Lower lobe of right lung (tissue), 2 donors: ENCODE results near the gene TAC4. TPM values are rescaled to one million over a fixed set of nuclear protein-coding genes. Genes with fewer than 3 reads are reported as not detected.

Experiments used
- ATAC-seq, 2 donors: fragments of 200-7000 bp; cut with Tn5 transposase; one replicate each; pipeline ENCODE4 v1.9.1; 2020 to 2022; ENCODE audit warnings: mild to moderate bottlenecking in 2 of 2, moderate library complexity in 2 of 2
- DNase-seq: peaks from one replicate; pipeline ENCODE4 v3.0.0-alpha.2; 2020
- H3K27ac ChIP-seq: fragments of 200-600 bp; one replicate; pipeline ENCODE4 v1.8.0; 2022
- H3K27me3 ChIP-seq: fragments of 200-600 bp; one replicate; pipeline ENCODE4 v1.8.0; 2022; ENCODE audit warnings: low read depth
- H3K36me3 ChIP-seq: fragments of 200-600 bp; one replicate; pipeline ENCODE4 v1.8.0; 2022; ENCODE audit warnings: mild to moderate bottlenecking
- H3K4me1 ChIP-seq: fragments of 200-600 bp; one replicate; pipeline ENCODE4 v1.8.0; 2022
- H3K4me3 ChIP-seq: fragments of 200-600 bp; one replicate; pipeline ENCODE4 v1.8.0; 2022; ENCODE audit warnings: mild to moderate bottlenecking
- H3K9me3 ChIP-seq: fragments of 200-600 bp; one replicate; pipeline ENCODE4 v1.8.0; 2022
- CTCF ChIP-seq: fragments of 200-600 bp; IDR thresholded peaks from one replicate; pipeline ENCODE4 v1.8.0; 2022; ENCODE audit warnings: antibody characterized with exemption, mild to moderate bottlenecking
- intact Hi-C: fragments of 100-400 bp; cut with DNase I; formaldehyde crosslinking; loops from one replicate; pipeline ENCODE4 v1.11.0; 2022
- total RNA-seq: library from RNA; stranded (reverse); fragmentation: NEBNext Ultra II Directional; extraction: Animal tissue kit (Norgen Biotek cat#: 25700); gene quantifications from one replicate; pipeline ENCODE4 v1.2.1, GENCODE V29; 2021
- donor health status: DM: no; HTN: yes; CAD: no; lungs with severe emphysema.

The TAC4 gene
- total RNA-seq, 1 donor from 2014 or later: not detected

GRCh38 chr17:49842846-49843245 is 5.0 kb downstream of the TAC4 start:
- intact Hi-C loops: no loop called here
- ATAC-seq (no peak), DNase-seq (no peak)
- no peaks in the 10 kb centered on the region for H3K36me3 ChIP-seq
- no peaks in the 10 kb centered on the region for H3K27me3 ChIP-seq
- no peak for TF ChIP-seq CTCF
- no peak overlapping the region for H3K27ac ChIP-seq
- H3K9me3 ChIP-seq: no peaks in the 10 kb centered on the region
- no peak overlapping the region for H3K4me3 ChIP-seq
- peaks cover 15% of the 10 kb centered on the region for H3K4me1 ChIP-seq

GRCh38 chr17:49842371-49842770 is 5.5 kb downstream of the TAC4 start:
- Histone ChIP-seq H3K9me3 (no peaks in the 10 kb centered on the region), H3K36me3 (no peaks in the 10 kb centered on the region), H3K4me3 (no peak overlapping the region), H3K4me1 (peaks cover 17% of the 10 kb centered on the region), H3K27ac (no peak overlapping the region), H3K27me3 (no peaks in the 10 kb centered on the region)
- intact Hi-C loops: no loop called here
- no peak for DNase-seq
- TF ChIP-seq CTCF: no peak
- ATAC-seq: no peak

- ATAC-seq (no peak), DNase-seq (no peak)
- intact Hi-C loops: no loop called here
- no peaks in the 10 kb centered on the region for H3K36me3 ChIP-seq
- TF ChIP-seq CTCF: no peak
- H3K4me1 ChIP-seq: peaks cover 26% of the 10 kb centered on the region
- H3K27me3 ChIP-seq: no peaks in the 10 kb centered on the region
- no peaks in the 10 kb centered on the region for H3K9me3 ChIP-seq
- H3K4me3 ChIP-seq: no peak overlapping the region
- H3K27ac ChIP-seq: no peak overlapping the region
Observed at GRCh38 chr17:49841548-49841947, 6.3 kb downstream of the TAC4 start.

- H3K36me3 ChIP-seq: peaks cover 2% of the 10 kb centered on the region
- ATAC-seq (no peak), DNase-seq (no peak)
- no peaks in the 10 kb centered on the region for H3K9me3 ChIP-seq
- no peak overlapping the region for H3K27ac ChIP-seq
- TF ChIP-seq CTCF: no peak
- peaks cover 30% of the 10 kb centered on the region for H3K4me1 ChIP-seq
- intact Hi-C loops: no loop called here
- no peaks in the 10 kb centered on the region for H3K27me3 ChIP-seq
- no peak overlapping the region for H3K4me3 ChIP-seq
Observed at GRCh38 chr17:49839455-49839854, 8.4 kb downstream of the TAC4 start.

- H3K4me3 ChIP-seq: no peak overlapping the region
Observed at GRCh38 chr17:49836111-49837030, 11.5 kb downstream of the TAC4 start.

More at GRCh38 chr17:49836111-49837030, 11.5 kb downstream of the TAC4 start:
- no peak for TF ChIP-seq CTCF
- H3K27ac ChIP-seq: peak overlapping the region; percentile 68
- no peaks in the 10 kb centered on the region for H3K9me3 ChIP-seq
- H3K27me3 ChIP-seq: no peaks in the 10 kb centered on the region
- H3K4me1 ChIP-seq: peaks cover 43% of the 10 kb centered on the region
- peaks cover 18% of the 10 kb centered on the region for H3K36me3 ChIP-seq
- ATAC-seq: peak; percentile 87 to 90
- peak; percentile 58 for DNase-seq
- intact Hi-C loops: no loop called here
